ENCODE results near the gene ZNF213.

ZNF213 gene

DNA sequence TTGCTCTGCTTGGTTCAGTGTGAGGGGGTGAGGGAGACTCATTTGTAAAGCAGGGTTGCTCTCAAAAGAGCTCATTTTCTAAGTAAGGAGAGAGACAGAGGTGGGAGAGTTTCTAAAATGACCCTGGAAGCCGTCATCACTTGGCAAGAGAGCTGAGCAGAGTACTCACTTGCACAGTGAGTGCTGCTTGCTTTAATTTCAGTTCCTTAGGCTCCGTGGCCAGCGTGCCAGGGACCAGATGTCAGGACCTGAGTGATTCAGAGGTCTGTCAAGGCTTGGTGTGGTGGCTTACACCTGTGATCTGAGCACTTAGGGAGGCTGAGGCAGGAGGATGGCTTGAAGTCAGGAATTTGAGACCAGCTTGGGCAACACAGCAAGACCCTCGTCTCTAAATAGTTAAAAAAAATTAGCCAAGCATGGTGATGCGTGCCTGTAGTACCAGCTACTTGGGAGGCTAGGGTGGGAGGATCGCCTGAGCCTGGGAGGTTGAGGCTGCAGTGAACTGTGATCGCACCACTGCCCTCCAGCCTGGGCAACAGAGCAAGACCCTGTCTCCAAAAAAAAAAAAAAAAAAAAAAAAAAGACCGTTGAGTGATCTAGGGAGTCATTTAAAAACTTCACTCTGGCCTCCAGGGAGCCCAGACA, 11.8 kb upstream of the ZNF213 start:
- no peak overlapping the region for H2AFZ ChIP-seq (ENCODE audit: low read length)
- peak overlapping the region; percentile 98; the same call in 1 of the 2 replicates for H3K4me2 ChIP-seq (ENCODE audit: low read depth, low read length)
- no peak overlapping the region for H3K4me3 ChIP-seq (ENCODE audit: low read length)
- no peak overlapping the region for H3K9ac ChIP-seq (ENCODE audit: low read length)
- H3K36me3 ChIP-seq (replicated peaks; ENCODE audit: insufficient read depth, low read length): no peaks in the 10 kb centered on the region
- peaks cover 9% of the 10 kb centered on the region; the same call in 1 of the 2 replicates for H3F3A ChIP-seq (ENCODE audit: insufficient read depth, low read length)
- H3K79me2 ChIP-seq (ENCODE audit: low read length): no peaks in the 10 kb centered on the region
- H3K4me1 ChIP-seq (ENCODE audit: low read length): peaks cover 3% of the 10 kb centered on the region
- no peaks in the 10 kb centered on the region for H3K9me2 ChIP-seq (replicated peaks; ENCODE audit: insufficient read depth, low read length)
- H3K27me3 ChIP-seq (replicated peaks; ENCODE audit: insufficient read depth, low read length): peaks cover 7% of the 10 kb centered on the region; the same call in 1 of the 2 replicates
- H4K20me1 ChIP-seq (ENCODE audit: insufficient read depth, low read length): no peaks in the 10 kb centered on the region
- H3K27ac ChIP-seq (ENCODE audit: low read length): no peak overlapping the region
- H3K9me3 ChIP-seq (replicated peaks; ENCODE audit: insufficient read depth, low read length): no peaks in the 10 kb centered on the region
- DNase-seq: no peak
- TF ChIP-seq EZH2phosphoT487 (IDR thresholded peaks at IDR 0.05; ENCODE audit: low read length) (no peak), EZH2 (optimal IDR thresholded peaks at IDR 0.05; ENCODE audit: low read depth, low read length) (no peak), CTCF (IDR thresholded peaks at IDR 0.05; ENCODE audit: low read length) (no peak)

GRCh38 chr16:3123986-3124886, 10.6 kb upstream of the ZNF213 start:
- peak overlapping the region; percentile 90 for H3K4me3 ChIP-seq (ENCODE audit: low read length)
- peaks cover 11% of the 10 kb centered on the region for H3F3A ChIP-seq (ENCODE audit: insufficient read depth, low read length)
- H3K4me2 ChIP-seq (ENCODE audit: low read depth, low read length): peak overlapping the region; percentile 98
- no peak for TF ChIP-seq EZH2 (optimal IDR thresholded peaks at IDR 0.05; ENCODE audit: low read depth, low read length)
- TF ChIP-seq CTCF (IDR thresholded peaks at IDR 0.05; ENCODE audit: low read length): peak; percentile 33
- no peak for TF ChIP-seq EZH2phosphoT487 (IDR thresholded peaks at IDR 0.05; ENCODE audit: low read length)
- peaks cover 3% of the 10 kb centered on the region for H3K4me1 ChIP-seq (ENCODE audit: low read length)
- peak; percentile 94 for DNase-seq
- H3K79me2 ChIP-seq (ENCODE audit: low read length): no peaks in the 10 kb centered on the region
- no peaks in the 10 kb centered on the region for H4K20me1 ChIP-seq (ENCODE audit: insufficient read depth, low read length)
- peaks cover 7% of the 10 kb centered on the region; the same call in 1 of the 2 replicates for H3K27me3 ChIP-seq (replicated peaks; ENCODE audit: insufficient read depth, low read length)
- H2AFZ ChIP-seq (ENCODE audit: low read length): peak overlapping the region; percentile 95
- H3K9ac ChIP-seq (ENCODE audit: low read length): peak overlapping the region; percentile 62; the same call in 1 of the 2 replicates
- no peaks in the 10 kb centered on the region for H3K9me2 ChIP-seq (replicated peaks; ENCODE audit: insufficient read depth, low read length)
- H3K9me3 ChIP-seq (replicated peaks; ENCODE audit: insufficient read depth, low read length): no peaks in the 10 kb centered on the region
- H3K27ac ChIP-seq (ENCODE audit: low read length): peak overlapping the region; percentile 62
- H3K36me3 ChIP-seq (replicated peaks; ENCODE audit: insufficient read depth, low read length): no peaks in the 10 kb centered on the region

- Histone ChIP-seq H3K9me2 (replicated peaks; ENCODE audit: insufficient read depth, low read length) (no peaks in the 10 kb centered on the region), H3K36me3 (replicated peaks; ENCODE audit: insufficient read depth, low read length) (no peaks in the 10 kb centered on the region; the same call in 1 of the 2 replicates), H3K4me1 (ENCODE audit: low read length) (peaks cover 3% of the 10 kb centered on the region), H3K27ac (ENCODE audit: low read length) (no peak overlapping the region), H2AFZ (ENCODE audit: low read length) (no peak overlapping the region), H3K27me3 (replicated peaks; ENCODE audit: insufficient read depth, low read length) (peaks cover 4% of the 10 kb centered on the region; the same call in 1 of the 2 replicates), H3F3A (ENCODE audit: insufficient read depth, low read length) (peaks cover 23% of the 10 kb centered on the region), H4K20me1 (ENCODE audit: insufficient read depth, low read length) (no peaks in the 10 kb centered on the region), H3K4me2 (ENCODE audit: low read depth, low read length) (no peak overlapping the region), H3K79me2 (ENCODE audit: low read length) (peaks cover 4% of the 10 kb centered on the region), H3K9me3 (replicated peaks; ENCODE audit: insufficient read depth, low read length) (no peaks in the 10 kb centered on the region), H3K4me3 (ENCODE audit: low read length) (no peak overlapping the region), H3K9ac (ENCODE audit: low read length) (no peak overlapping the region)
- DNase-seq: no peak
- TF ChIP-seq EZH2phosphoT487 (IDR thresholded peaks at IDR 0.05; ENCODE audit: low read length) (no peak), EZH2 (optimal IDR thresholded peaks at IDR 0.05; ENCODE audit: low read depth, low read length) (no peak), CTCF (IDR thresholded peaks at IDR 0.05; ENCODE audit: low read length) (no peak)
Observed at GRCh38 chr16:3127745-3128144, 7.1 kb upstream of the ZNF213 start.
